Gastrocnemius medialis (tissue), 4 donors: ENCODE measurements around the gene LRG1.

ENCODE experiments used
- CTCF ChIP-seq, 5 experiments: fragments of 450-650 bp in 3 of 5; fragments of 200-600 bp in 2 of 5; sonication (generic) in 2 of 5; IDR thresholded peaks in 4 of 5; conservative IDR thresholded peaks in 1 of 5; 1 replicate in 4 of 5; 2 replicates in 1 of 5; pipeline ENCODE4 v1.5.1; 2016 to 2019; ENCODE audit warnings: antibody characterized with exemption in 5 of 5, mild to moderate bottlenecking in 3 of 5, moderate library complexity in 3 of 5
- POLR2A ChIP-seq, 2 donors: fragments of 450-650 bp; IDR thresholded peaks; one replicate each; pipeline ENCODE4 v1.6.1; 2017; ENCODE audit warnings: antibody characterized with exemption in 2 of 2, mild to moderate bottlenecking in 2 of 2, moderate library complexity in 2 of 2

GRCh38 chr19:4493929-4494690, 45.7 kb downstream of the LRG1 start:
- TF ChIP-seq CTCF (IDR thresholded peaks at IDR 0.05 in 4 of 5, conservative IDR thresholded peaks at IDR 0.05 in 1 of 5) (no peak), POLR2A (IDR thresholded peaks at IDR 0.05) (no peak)
